Right lobe of liver (tissue), 4 donors: ENCODE measurements around the gene CCDC70.

ENCODE experiments used
- CTCF ChIP-seq, 4 donors: fragments of 200-600 bp in 3 of 4; fragments of 450-650 bp in 1 of 4; IDR thresholded peaks; one replicate each; pipeline versions ENCODE4 v1.5.1 to v1.8.0; 2016 to 2022; ENCODE audit warnings: antibody characterized with exemption in 4 of 4, mild to moderate bottlenecking in 2 of 4
- POLR2A ChIP-seq: fragments of 450-650 bp; IDR thresholded peaks from one replicate; pipeline ENCODE4 v1.6.1; 2017; ENCODE audit warnings: antibody characterized with exemption, mild to moderate bottlenecking
- donor health status: DM: no; HTN: no; CAD: no.
- donor health status: DM: no; HTN: no; CAD: no.
- donor health status: DM: no; HTN: yes; CAD: no.

- TF ChIP-seq CTCF (IDR thresholded peaks at IDR 0.05) (no peak), POLR2A (no peak)
Measured at GRCh38 chr13:51900471-51900870, 38.7 kb downstream of the CCDC70 start.
